Epithelial cell of proximal tubule (primary cell): ENCODE results near the gene HGS. TPM values are rescaled to one million over a fixed set of nuclear protein-coding genes. Genes with fewer than 3 reads are reported as not detected.

Experiments
- DNase-seq: peaks from one replicate; pipeline ENCODE4 v3.0.0-alpha.2; 2011; ENCODE audit warnings: low read depth
- H3K4me3 ChIP-seq: 2 replicates; pipeline ENCODE4 v1.5.1; 2011; ENCODE audit warnings: low read depth, mild to moderate bottlenecking, low read length
- total RNA-seq: library from RNA; depleted of rRNA; stranded (reverse); fragments of >200 nt; gene quantifications from 2 replicates; pipeline ENCODE4 v1.2.3, GENCODE V29; 2015
- TF ChIP-seq, protein P1 (sequence below): conservative IDR thresholded peaks from 2 replicates; pipeline ENCODE4 v1.5.1; 2012; ENCODE audit warnings: low read depth, mild to moderate bottlenecking, low read length

Gene HGS
- total RNA-seq, 1 donor from 2014 or later = 122 TPM

DNA sequence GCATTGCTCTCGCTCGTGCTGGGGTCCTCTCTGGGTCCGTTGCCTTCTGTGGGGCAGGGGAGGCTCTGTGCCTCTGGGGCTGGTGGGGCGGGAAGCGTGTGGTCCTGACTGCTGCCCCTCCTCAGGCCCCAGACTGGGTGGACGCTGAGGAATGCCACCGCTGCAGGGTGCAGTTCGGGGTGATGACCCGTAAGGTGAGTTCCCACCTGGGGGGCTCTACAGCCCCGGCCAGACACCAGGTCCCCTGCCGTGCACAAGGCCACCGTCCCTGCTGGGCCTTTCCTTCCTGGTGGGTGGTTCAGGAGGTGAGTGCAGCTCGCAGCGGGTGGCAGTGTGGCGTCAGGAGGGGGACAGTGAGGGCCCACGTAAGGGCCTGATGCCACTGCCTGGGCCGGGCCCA, 6.7 kb downstream of the HGS start:
- TF ChIP-seq, protein P1, sequence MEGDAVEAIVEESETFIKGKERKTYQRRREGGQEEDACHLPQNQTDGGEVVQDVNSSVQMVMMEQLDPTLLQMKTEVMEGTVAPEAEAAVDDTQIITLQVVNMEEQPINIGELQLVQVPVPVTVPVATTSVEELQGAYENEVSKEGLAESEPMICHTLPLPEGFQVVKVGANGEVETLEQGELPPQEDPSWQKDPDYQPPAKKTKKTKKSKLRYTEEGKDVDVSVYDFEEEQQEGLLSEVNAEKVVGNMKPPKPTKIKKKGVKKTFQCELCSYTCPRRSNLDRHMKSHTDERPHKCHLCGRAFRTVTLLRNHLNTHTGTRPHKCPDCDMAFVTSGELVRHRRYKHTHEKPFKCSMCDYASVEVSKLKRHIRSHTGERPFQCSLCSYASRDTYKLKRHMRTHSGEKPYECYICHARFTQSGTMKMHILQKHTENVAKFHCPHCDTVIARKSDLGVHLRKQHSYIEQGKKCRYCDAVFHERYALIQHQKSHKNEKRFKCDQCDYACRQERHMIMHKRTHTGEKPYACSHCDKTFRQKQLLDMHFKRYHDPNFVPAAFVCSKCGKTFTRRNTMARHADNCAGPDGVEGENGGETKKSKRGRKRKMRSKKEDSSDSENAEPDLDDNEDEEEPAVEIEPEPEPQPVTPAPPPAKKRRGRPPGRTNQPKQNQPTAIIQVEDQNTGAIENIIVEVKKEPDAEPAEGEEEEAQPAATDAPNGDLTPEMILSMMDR = no peak
- H3K4me3 ChIP-seq = no peak overlapping the region
- DNase-seq = no peak

DNA sequence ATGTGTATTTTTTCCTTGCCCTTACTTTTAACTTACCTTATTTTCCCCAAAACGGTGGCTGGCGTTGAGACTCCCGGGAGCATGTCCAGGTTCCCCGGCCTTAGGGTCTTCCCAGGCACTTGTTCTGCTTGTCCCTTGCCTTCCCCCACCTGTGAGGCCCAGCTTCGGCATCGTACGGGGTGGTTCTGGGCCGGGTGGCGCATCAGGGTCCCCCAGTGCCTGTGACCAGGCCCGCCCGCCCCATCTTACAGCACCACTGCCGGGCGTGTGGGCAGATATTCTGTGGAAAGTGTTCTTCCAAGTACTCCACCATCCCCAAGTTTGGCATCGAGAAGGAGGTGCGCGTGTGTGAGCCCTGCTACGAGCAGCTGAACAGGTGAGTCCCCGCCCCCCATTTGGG, 7.4 kb downstream of the HGS start:
- TF ChIP-seq, protein P1 = no peak
- H3K4me3 ChIP-seq = no peak overlapping the region
- DNase-seq = no peak

DNA sequence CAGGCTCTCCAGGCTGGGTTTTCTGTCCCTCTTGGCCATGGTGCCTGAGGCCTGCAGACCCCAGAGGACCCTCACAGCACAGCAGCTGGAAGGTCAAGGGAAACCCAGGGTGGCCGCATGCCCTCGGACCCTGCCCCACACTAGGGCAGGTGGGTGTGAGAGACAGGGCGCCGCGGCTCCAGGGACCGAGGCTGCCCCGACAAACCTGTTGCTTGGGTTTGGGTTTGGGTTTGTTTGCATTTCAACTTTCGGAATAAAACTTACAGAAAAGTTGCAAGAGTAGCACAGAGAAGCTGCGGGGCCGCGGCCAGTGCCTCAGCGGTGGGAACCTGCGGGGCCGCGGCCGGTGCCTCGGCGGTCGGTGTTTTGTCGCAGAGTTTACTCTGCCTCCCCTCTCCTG, 7.8 kb downstream of the HGS start:
- no peak for DNase-seq
- TF ChIP-seq, protein P1 = no peak
- H3K4me3 ChIP-seq = no peak overlapping the region

DNA sequence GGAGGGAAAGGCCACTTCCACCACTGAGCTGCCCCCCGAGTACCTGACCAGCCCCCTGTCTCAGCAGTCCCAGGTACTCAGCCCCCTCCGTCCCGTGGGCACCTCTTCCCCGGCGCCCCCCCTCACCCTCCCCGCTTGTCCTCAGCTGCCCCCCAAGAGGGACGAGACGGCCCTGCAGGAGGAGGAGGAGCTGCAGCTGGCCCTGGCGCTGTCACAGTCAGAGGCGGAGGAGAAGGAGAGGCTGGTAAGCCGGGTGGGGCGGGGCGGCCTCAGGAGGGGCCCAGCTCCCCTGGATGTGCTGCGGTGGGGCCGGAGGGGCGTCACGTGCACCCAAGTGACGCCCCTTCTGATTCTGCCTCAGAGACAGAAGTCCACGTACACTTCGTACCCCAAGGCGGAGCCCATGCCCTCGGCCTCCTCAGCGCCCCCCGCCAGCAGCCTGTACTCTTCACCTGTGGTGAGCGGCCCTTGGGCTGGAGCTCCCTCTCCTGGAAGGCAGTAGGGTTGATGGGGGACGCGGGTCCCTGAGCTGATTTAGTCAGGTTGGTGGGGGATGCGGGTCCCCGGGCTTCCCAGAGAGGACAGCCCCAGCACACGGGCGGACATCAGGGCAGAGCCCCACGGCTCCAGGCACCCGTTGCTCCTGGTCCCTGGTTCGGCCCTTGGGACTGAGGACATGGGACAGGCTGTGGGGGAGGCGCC, 9.8 kb downstream of the HGS start:
- TF ChIP-seq, protein P1 = no peak
- DNase-seq = no peak
- no peak overlapping the region for H3K4me3 ChIP-seq

DNA sequence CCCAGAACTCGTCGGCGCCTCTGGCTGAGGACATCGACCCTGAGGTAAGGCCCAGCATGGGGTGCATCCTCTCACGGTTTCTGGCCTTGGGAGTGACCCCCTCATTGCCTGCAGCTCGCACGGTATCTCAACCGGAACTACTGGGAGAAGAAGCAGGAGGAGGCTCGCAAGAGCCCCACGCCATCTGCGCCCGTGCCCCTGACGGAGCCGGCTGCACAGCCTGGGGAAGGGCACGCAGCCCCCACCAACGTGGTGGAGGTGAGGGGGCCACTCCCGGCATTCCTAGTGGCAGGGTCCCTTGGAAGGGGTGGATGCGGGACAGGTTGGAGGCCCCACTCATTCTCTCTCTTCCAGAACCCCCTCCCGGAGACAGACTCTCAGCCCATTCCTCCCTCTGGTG, 11.0 kb downstream of the HGS start:
- no peak overlapping the region for H3K4me3 ChIP-seq
- DNase-seq = no peak
- TF ChIP-seq, protein P1 = no peak

DNA sequence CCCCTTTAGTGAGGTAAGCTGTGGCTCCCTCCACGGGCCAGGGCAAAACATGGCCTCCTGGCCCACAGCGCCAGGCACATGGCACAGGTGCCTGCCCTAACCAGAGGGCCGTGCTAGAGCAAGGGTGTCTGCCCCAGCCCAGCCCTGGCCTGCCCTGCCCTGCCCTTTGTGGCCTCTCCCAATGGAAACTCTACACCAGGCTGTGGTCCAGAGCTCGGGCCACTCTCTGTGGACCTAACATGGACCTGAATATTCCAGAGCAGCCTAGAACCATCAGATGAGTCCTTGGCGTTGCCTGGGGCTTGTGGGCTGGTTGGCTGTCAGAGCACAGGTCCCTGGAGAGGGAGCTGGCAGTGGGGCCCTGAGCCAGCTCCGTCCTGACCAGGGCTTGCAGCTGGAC, 11.4 kb downstream of the HGS start:
- TF ChIP-seq, protein P1 = no peak
- no peak overlapping the region for H3K4me3 ChIP-seq
- DNase-seq = no peak

DNA sequence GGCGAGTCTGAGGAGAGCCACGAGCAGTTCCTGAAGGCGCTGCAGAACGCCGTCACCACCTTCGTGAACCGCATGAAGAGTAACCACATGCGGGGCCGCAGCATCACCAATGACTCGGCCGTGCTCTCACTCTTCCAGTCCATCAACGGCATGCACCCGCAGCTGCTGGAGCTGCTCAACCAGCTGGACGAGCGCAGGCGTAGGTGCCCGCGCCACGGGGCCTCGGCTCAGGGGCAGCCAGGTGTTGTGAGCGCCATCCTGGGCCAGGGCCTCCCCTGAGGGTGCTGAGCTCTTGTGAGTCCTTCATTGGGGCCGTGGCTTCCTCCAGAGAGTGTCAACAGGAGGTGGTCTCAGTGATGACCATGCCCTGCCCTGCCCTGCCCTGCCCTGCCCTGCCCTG, 12.0 kb downstream of the HGS start:
- no peak overlapping the region for H3K4me3 ChIP-seq
- TF ChIP-seq, protein P1 = no peak
- no peak for DNase-seq
